NCI-H2171 (cell line): ENCODE results near the gene FAM20B.

ENCODE experiments used
- DNase-seq: peaks from one replicate; lab custom pipeline; 2025; lab: John Stamatoyannopoulos, UW

FAM20B gene

DNA sequence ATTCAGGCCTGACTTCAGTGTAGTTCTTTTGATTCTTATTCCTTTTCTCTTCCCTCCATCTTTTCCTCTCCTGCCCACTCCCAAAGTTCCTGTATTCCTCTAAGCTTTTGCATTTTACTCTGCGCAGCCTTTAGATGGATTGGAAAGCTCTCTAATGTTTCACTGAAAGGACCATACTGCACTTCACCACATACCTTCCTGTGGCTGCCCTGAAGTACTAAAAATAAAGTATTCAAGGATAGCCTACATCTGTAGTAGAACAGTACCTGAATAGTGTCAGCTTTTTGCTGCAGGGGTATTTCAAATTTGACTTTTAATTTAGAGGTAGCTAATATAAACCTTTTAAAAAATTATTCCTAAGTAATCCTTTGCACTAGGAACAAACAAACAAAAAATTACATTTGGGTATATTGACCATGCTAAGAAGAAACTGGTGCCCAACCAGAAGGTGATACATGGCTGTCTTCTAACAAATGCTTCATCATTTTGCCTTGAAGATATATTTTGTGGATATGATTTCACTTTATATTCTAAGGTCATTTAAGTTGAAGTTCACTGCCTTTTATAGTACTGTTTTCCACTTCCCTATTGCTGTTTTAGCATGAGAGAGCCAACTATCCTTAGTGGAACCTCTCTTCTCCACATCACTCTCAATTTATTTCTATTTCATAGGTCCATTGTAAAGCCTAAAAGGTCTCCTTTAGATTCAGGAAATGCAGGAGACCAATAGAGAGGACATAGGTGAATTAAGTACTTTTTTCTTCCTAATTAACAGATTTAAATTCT, 22.8 kb downstream of the FAM20B start:
- DNase-seq, result no peak

DNA sequence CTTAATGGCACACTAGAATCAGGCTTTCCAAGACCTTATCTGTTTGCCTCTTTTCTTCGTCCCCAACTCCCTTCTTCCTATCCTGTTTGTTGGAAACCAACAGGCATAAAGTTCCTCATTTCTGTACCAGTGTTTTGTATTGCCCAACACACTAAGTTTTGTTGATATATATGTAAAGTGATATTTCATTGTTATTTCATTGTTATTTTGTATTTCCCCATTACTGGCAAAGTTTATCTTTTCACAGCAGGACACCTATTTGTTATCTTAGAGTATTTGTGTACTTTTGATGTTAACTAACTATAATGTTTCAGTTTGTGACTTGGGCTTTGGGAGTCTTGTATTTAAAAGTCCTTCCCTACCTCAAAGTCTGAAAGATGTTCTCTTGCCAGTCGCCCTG, 27.1 kb downstream of the FAM20B start:
- DNase-seq, result no peak

DNA sequence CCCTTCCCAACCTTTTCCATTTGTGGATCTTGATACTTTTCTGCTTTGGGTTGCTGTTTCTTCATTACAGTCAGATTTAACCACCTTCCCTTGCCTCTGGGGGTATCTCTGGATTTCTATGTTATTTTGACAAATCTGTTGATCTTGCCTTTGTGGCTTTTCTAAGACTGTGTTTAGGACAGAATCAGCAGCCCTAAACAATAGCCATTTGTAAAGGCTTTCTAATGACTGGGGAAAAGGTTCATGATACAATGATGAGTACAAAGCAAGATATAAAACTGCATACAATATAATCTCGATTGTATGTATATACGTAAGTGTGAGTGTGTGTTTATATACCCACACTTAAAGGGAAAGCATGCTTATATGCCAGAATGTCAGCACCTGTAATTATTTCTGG, 27.8 kb downstream of the FAM20B start:
- no peak for DNase-seq

GRCh38 chr1:179055937-179056336, 30.2 kb downstream of the FAM20B start:
- DNase-seq, result no peak

- no peak for DNase-seq
Measured at GRCh38 chr1:179058487-179059483, 33.1 kb downstream of the FAM20B start.

DNA sequence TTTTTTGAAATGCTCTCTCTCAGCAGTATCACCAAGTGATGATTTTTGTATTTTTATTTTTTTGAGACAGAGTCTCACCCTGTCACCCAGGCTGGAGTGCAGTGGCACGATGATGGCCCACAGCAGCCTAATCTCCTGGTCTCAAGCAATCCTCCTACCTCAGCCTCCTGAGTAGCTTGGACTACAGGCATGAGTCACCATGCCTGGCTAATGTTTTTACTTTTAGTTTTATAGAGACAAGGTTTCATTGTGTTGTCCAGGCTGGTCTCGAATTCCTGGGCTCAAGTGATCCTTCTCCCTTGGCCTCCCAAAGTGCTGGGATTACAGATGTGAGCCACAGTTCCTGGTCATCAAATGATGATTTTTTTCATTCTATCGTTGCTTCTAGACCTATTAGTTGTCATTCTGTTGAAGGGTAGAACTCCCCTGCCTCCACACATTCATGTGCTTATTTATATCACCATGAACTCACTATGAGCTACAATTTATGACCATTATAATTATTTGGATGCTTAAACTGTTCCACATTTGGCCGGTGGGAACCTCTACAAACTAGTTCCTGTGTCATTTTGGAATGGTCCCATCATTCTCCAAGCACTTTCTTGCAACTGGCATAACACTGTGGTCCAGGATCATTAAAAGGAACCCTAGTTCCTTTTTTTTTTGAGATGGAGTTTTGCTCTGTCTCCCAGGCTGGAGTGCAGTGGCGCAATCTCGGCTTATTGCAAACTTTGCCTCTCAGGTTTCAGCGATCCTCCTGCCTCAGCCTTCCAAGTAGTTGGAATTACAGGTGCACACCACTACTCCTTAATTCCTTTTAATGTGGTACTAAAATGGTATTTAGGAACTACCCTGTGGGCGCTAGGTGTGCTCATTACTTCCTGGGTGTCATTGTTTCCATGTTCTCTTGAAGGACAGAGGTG, 35.9 kb downstream of the FAM20B start:
- DNase-seq, result no peak

- peak; percentile 28 for DNase-seq
Measured at GRCh38 chr1:179066471-179066870, 40.8 kb downstream of the FAM20B start.

GRCh38 chr1:179077396-179077795, 51.7 kb downstream of the FAM20B start:
- DNase-seq, result no peak

DNA sequence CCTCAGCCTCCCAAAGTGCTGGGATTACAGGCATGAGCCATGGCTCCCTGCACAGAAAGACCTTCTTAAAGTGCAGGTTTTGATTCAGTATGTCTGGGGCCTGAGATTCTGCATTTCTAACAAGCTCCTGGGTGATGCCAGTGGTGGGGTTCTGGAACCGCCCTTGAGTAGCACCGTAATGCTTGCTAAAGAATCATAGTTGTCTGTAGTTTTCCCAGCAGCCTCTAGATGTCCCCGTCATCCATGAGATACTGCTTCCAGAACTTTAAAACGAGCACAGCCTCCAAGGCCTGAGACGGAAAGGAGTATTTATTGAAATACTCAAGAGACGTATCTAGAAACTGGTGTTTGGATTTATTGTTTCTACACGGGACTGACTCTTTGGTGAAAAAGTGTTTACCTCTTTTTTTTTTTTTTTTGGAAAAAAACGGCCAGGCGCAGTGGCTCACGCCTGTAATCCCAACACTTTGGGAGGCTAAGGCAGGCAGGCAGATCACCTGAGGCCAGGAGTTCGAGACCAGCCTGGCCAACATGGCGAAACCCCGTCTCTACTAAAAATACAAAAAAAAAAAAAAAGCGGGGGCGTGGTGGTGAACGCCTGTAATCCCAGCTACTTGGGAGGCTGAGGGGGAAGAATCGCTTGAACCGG, 53.5 kb downstream of the FAM20B start:
- DNase-seq, result peak; percentile 55

DNA sequence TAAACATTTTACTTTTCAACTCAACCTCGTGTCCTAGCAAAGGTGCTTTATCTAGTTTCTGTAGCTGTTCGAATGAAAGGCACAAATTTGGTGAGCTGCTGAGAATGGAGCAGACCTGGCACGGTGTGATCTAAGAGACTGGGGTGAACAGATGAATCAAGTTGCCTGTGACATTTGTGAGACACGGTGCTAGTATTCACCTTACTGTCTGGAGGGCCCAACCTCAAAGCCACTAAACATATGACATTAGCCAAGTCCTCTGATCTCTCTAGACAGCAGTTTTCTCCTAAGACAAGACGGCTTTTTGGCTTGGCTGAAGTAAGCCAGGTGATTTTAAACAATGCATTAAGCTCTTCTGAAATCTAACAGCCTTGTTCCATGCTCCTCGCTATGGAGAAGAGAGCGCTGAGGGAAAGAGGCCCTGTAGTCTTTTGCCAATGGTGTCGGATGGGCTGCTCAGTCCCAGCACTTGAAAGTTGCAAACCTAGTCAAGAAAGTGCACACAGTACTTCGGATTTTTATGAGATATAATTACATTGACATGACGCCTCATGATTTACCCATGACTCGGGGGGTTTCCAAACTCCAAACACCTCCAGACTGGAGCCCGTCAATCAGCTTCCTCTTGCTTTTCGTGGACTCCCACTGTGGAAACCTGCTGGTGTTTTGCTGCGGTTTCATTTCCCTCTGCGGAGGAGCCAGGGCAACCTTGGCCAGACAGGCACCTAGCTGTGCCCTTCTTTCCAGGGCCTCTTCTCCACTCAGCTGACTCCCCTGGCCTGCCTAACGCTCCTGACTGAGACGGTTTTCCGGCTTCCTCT, 55.4 kb downstream of the FAM20B start:
- DNase-seq, result no peak

- DNase-seq, result peak; percentile 76
Measured at GRCh38 chr1:179081687-179082332, 56.1 kb downstream of the FAM20B start, which contains the start of gene TOR3A. TSS of gene TOR3A (plus strand) at chr1:179082070. CDS start at chr1:179082129, 59 bp downstream.

DNA sequence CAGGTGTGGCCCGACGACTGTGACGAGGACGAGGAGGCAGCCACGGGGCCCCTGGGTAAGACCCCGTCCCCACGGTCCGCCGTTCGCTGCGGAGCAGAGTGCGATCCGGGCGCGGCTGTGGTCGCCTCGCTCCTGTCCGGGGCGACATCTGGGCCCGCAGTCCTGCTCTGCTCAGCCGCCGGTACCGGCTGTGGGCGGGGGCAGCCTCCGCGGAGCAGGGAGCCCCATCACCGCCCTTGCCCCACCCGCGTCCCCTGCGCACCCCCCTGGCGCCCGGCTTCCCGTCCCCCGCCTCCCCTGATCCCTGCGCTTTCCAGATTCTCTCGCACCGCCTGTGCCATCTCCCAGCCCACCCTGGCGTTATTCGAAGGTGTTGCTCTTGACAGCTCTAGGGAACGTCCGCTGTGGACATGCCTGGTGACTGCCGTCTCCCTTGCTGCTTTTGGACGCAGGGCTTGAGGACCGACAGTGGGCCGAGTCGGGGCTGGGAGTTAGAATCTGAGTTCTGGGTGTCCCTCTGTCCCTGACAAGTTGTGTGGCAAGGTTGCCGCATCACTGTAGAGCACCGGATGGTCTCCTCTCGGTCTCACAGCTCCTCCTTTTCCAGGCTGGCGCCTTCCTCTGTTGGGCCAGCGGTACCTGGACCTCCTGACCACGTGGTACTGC, 56.8 kb downstream of the FAM20B start:
- no peak for DNase-seq

- no peak for DNase-seq
Measured at GRCh38 chr1:179082999-179083335, 57.3 kb downstream of the FAM20B start.

DNA sequence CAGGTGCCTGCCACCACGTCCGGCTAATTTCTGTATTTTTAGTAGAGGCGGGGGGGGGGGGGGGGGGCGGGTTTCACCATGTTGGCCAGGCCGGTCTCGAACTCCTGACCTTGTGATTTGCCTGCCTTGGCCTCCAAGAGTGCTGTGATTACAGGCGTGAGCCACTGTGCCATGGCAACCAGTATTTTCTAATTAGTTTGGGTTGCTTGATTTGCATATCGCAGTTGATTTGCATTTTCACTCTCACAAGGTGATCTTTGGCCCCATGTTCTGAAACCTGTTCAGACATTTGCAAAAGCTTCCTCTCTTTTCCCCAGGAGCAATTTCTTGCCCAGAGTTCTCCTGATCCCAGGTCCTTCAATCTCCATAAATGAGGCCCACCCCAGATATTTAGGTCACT, 57.8 kb downstream of the FAM20B start:
- DNase-seq, result no peak

GRCh38 chr1:179087665-179088064, 62.0 kb downstream of the FAM20B start:
- DNase-seq, result no peak

DNA sequence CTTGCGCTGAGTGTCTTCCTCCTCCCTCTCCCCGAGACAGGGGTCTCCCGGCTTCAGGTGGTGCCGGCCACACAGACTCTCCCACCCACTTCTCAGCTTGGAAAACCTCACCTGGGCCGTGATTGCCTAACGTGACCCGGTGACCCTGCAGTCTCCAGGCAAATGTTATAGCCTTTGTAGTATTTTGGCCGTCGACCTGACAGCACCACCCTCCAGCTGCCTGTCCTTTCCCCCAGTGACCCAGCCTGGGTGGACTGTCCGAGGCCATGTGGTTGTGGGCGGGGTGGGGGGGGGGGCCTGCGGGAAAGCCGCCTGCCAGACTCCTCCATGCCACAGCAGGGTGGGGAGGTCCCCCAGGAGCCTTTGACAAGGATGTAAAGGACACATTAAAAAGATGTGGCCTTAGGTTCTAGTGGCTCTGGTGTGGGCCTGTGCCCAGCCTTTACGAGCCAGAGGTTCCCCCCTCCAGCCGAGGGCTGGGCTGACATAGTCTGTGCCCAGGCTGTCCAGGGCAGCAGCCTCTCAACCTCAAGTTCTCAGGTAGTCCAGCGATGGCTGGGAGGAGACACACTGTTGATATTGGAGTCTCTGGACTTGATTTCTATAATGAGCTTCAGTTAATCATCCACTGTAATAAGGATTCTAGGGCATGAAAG, 64.3 kb downstream of the FAM20B start:
- DNase-seq, result no peak

DNA sequence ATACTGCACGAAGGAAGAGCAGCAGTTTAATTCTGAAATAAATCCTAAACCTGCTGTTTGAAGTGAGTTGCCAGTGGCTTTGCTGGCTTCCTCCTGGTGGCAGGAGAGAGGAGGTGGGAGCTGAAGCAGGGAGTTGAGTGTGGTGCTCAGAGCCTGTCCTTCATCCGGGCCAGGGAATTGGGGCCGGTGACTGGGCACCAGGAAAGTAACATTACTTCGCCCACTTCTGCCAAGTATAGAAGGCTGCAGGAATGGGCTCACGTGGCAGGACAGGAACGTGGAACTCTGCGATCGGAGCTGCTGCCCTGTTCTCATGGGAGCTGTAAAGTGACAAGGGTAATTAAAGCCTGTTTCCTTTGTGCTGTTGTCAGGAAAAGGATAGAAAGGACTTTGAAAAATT, 64.8 kb downstream of the FAM20B start:
- no peak for DNase-seq

GRCh38 chr1:179090923-179091322, 65.2 kb downstream of the FAM20B start:
- no peak for DNase-seq

- no peak for DNase-seq
Measured at GRCh38 chr1:179091691-179092165, 66.0 kb downstream of the FAM20B start.
